LNCAP (cell line): ENCODE measurements around the gene ACER1.

Experiments used
- TF ChIP-seq, protein P1 (sequence below): fragments of 450-650 bp; IDR thresholded peaks from 2 replicates; pipeline ENCODE4 v1.5.1; 2017; ENCODE audit warnings: mild to moderate bottlenecking

The ACER1 gene, protein sequence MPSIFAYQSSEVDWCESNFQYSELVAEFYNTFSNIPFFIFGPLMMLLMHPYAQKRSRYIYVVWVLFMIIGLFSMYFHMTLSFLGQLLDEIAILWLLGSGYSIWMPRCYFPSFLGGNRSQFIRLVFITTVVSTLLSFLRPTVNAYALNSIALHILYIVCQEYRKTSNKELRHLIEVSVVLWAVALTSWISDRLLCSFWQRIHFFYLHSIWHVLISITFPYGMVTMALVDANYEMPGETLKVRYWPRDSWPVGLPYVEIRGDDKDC

DNA sequence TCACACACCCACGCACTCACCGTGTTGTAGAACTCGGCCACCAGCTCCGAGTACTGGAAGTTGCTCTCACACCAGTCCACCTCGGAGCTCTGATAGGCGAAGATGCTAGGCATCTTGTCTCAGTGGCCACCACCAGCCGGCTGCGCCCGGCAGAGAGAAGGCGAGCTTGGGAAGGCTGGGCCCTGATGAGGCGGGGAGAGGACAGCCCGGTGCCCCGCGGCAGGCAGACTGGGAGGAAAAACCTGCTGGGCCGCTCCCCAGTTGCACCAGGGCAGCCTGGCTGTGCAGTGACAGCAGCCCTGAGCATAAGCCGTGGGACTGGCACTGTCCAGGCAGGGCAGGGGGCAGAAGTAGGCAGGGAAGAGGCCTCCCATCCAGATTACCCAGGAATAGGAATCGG is at the start of gene ACER1:
Gene ACER1, minus strand, starts transcription at position 174 of the 400 bp plus-strand sequence. Its CDS starts 61 bp downstream, at position 113.
- TF ChIP-seq, protein P1, sequence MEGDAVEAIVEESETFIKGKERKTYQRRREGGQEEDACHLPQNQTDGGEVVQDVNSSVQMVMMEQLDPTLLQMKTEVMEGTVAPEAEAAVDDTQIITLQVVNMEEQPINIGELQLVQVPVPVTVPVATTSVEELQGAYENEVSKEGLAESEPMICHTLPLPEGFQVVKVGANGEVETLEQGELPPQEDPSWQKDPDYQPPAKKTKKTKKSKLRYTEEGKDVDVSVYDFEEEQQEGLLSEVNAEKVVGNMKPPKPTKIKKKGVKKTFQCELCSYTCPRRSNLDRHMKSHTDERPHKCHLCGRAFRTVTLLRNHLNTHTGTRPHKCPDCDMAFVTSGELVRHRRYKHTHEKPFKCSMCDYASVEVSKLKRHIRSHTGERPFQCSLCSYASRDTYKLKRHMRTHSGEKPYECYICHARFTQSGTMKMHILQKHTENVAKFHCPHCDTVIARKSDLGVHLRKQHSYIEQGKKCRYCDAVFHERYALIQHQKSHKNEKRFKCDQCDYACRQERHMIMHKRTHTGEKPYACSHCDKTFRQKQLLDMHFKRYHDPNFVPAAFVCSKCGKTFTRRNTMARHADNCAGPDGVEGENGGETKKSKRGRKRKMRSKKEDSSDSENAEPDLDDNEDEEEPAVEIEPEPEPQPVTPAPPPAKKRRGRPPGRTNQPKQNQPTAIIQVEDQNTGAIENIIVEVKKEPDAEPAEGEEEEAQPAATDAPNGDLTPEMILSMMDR = no peak

DNA sequence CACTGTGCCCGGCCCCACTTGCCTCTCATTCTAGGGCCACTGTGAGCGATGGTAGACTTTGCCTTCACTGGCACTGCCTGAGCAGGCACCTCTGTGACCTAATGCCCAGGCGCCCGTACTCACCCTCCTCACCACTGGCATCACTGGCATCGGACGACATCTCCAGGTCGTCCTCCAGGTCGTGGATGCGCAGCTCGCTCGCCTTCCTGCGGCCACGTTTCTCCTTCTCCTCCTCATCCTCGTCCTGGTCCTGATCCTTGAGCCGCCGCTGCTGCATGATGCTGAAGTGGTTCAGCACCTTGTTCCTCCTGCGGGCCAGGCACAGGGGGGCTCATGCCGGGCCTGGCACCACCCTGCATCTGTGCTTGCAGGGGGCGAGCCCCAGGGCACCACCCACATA is 49.8 kb upstream of the ACER1 start:
- TF ChIP-seq, protein P1 = no peak

DNA sequence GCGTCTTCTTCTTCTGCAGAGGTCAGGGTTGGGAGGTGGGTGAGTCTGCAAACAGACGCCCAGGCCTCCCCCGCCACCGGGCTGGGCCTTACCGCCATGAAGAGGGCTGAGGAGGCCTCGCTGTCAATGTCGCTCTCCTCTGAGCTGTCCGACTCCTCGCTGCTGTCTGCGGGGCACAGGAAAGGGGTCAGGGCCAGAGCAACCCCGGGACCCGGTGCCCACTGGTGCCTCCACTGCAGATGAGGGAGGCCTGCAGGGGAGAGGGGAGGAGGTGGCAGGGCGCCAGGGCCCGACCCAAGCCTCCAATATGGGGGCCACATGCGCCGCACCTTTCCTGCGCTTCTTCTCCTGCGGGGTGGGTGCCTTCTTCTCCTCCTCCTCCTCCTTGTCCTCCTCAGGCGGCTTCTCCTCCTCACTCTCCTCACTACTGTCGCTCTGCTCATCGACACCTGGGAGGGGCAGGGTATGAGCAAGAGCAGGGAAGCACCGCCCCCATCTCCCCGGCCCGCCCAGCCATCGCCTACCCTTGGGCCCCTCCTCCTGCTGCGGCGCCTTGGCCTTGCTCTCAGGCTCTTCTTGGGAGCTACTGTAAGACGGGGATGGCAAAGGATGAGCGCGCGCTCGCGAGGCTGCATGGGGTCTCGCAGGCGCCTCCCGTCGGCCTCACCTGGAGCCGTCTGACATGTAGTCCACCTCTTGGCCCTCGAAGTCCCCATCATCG is 47.8 kb upstream of the ACER1 start:
- TF ChIP-seq, protein P1 = no peak

DNA sequence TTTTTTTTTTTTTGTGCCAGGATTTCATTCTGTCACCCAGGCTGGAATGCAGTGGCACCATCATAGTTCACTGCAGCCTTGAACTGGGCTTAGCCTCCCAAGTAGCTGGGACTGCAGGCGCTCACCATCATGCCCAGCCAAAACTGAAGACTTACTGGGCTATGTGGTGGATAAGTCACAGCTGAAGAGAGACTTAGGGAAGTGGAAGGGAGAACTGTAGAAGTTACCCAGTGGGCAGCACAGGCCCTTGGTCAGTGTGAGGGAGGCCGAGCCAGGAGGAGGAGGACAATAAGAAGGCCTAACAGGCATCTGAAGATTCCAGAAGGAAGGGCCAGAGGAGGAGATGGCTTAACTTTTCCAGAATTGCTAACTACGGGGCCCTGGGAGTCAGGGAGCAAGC is 46.3 kb upstream of the ACER1 start:
- TF ChIP-seq, protein P1 = no peak

DNA sequence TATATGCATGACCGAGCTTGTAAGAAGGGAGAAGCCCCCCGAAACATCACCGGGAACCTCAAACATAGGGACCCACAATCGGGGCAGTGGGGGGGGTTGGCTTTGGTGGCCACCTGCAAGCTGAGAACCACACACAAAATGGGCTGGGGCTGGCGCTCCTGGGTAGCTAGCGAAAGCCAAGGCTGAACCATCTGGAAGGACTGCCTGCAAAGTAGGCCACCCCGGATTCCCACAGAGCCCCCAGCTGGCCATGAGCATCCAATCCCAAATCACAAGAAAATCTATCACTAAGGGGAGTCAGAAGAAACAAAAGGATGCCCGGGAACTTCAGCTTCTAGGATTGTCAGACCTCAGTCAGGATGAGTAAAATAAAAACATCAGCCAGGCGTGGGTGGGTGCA is 45.1 kb upstream of the ACER1 start:
- TF ChIP-seq, protein P1 = no peak

DNA sequence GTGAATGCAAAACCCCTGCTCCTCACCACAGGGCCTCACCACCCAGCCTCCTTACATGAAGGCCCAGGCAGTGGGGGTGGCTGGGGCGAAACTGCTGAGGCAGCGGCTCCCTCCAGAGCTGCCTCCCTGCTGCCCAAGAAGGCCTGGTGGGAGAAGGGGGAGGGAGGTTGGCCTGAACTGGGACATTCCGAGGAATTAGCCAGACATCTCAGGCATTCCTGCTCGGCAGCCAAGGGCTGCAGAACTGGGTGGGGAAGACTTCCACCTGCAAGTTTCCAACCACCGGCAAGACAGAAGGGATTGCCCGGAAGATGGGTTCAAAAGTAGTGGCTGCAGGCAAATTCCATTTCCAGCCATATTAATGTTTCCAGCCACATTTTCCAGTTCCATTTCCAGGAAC is 44.6 kb upstream of the ACER1 start:
- TF ChIP-seq, protein P1 = no peak

DNA sequence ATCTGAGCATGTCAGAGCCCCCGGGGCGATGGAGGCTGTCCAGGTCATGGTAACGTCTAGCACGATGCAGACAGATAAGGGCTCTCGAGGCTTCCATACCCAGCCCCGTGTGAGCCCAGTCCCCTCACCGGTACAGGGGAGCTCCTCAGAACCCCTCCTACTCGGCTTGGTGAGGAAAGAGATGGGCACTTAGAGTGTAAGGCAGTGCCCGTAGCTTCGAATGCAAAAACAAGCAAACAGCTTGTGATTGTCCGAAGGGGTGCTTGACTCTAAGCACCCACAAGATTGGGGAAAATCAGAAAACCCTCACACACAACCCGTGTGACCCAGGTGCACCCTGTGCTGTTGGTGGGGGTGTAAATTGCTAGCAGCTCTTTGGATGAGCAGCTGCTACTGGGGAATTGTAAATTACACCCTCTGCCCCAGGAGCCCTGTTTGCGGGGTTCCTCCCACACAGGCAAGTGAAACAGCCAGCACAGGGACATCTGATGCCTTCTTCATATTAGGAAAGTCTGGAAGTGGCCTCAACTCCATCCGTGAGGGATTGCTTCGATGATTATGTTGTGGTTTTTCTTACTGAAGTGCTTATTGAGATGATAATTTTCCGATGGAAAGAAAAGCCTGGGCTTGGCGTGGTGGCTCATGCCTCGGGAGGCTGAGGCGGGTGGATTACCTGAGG is 43.2 kb upstream of the ACER1 start:
- TF ChIP-seq, protein P1 = no peak
